Measurements from ENCODE around the gene RCBTB2.

GRCh38 chr13:48494874-48495273 lies 38.0 kb downstream of the RCBTB2 start:
- TF ChIP-seq EP300 (IDR thresholded peaks at IDR 0.05) (no peak), POLR2A (IDR thresholded peaks at IDR 0.05) (no peak), CTCF (IDR thresholded peaks at IDR 0.05) (no peak)
